HepG2 (cell line): ENCODE data around the gene TTC31. TPM values are rescaled to one million over a fixed set of nuclear protein-coding genes. Genes with fewer than 3 reads are reported as not detected.

Experiments used
- BORCS8-MEF2B ChIP-seq: sonication (generic); formaldehyde crosslinking; IDR thresholded peaks from 2 replicates; pipeline ENCODE4 v1.8.0; 2022; ENCODE audit warnings: mild to moderate bottlenecking, missing genetic modification reagents
- CENPT ChIP-seq: sonication (generic); formaldehyde crosslinking; IDR thresholded peaks from 2 replicates; pipeline ENCODE4 v1.8.0; 2022; ENCODE audit warnings: low read depth, mild to moderate bottlenecking, moderate library complexity, missing genetic modification reagents
- GATAD1 ChIP-seq: IDR thresholded peaks from 2 replicates; pipeline ENCODE4 v1.6.1; 2016; ENCODE audit warnings: missing genetic modification reagents, missing compliant biosample characterization
- JARID2 ChIP-seq: sonication (generic); formaldehyde crosslinking; IDR thresholded peaks from 2 replicates; pipeline ENCODE4 v1.8.1; 2023; ENCODE audit warnings: missing genetic modification reagents, inconsistent platforms; ENCODE audit not compliant: insufficient replicate concordance
- MTA1 ChIP-seq: sonication (generic); formaldehyde crosslinking; IDR thresholded peaks from 2 replicates; pipeline ENCODE4 v1.4.0; 2020; ENCODE audit warnings: missing genetic modification reagents, mild to moderate bottlenecking, borderline replicate concordance
- NFYB ChIP-seq: sonication (generic); formaldehyde crosslinking; IDR thresholded peaks from 2 replicates; pipeline ENCODE4 v1.4.0; 2020; ENCODE audit warnings: missing genetic modification reagents
- NR1H2 ChIP-seq: sonication (generic); formaldehyde crosslinking; IDR thresholded peaks from 2 replicates; pipeline ENCODE4 v1.8.1; 2022; ENCODE audit warnings: low read depth, missing genetic modification reagents, borderline replicate concordance
- PAX8 ChIP-seq: sonication (generic); formaldehyde crosslinking; IDR thresholded peaks from 2 replicates; pipeline ENCODE4 v1.8.0; 2022; ENCODE audit warnings: mild to moderate bottlenecking, missing genetic modification reagents, borderline replicate concordance
- POLR2G ChIP-seq: fragments of 200-400 bp; formaldehyde crosslinking; IDR thresholded peaks from 2 replicates; pipeline ENCODE4 v1.6.1; 2018; ENCODE audit warnings: mild to moderate bottlenecking, low read depth, low read length, moderate library complexity
- TP53 ChIP-seq: sonication (generic); formaldehyde crosslinking; conservative IDR thresholded peaks from 2 replicates; pipeline ENCODE4 v1.4.0; 2020; ENCODE audit warnings: missing genetic modification reagents
- ZFY ChIP-seq: sonication (generic); formaldehyde crosslinking; IDR thresholded peaks from 2 replicates; pipeline ENCODE4 v1.4.0; 2020; ENCODE audit warnings: missing genetic modification reagents
- ZNF251 ChIP-seq: sonication (generic); formaldehyde crosslinking; IDR thresholded peaks from 2 replicates; pipeline ENCODE4 v1.9.0; 2021; ENCODE audit warnings: mild to moderate bottlenecking, missing genetic modification reagents
- ZNF441 ChIP-seq: sonication (generic); formaldehyde crosslinking; IDR thresholded peaks from 2 replicates; pipeline ENCODE4 v1.7.0; 2021; ENCODE audit warnings: missing genetic modification reagents, borderline replicate concordance
- ZSCAN22 ChIP-seq: sonication (generic); formaldehyde crosslinking; IDR thresholded peaks from 2 replicates; pipeline ENCODE4 v1.4.0; 2020; ENCODE audit warnings: mild to moderate bottlenecking, missing genetic modification reagents
- polyA plus RNA-seq, 8 experiments: library from polyadenylated mRNA; depleted of rRNA in 3 of 8; stranded (reverse) in 7 of 8; unstranded in 1 of 8; fragments of >200 nt; fragmentation: Illumina TruSeq in 4 of 8; extraction: Trizol in 4 of 8; gene quantifications; 2 replicates each; pipeline versions ENCODE4 v1.2.1 to v1.2.3, GENCODE V29; 2011 to 2016; ENCODE audit warnings: low read depth in 4 of 8, missing spikeins in 1 of 8, mixed read lengths in 1 of 8; ENCODE audit not compliant: insufficient read depth in 1 of 8
- total RNA-seq, 5 experiments: library from RNA; depleted of rRNA; stranded (reverse); fragments of >200 nt; fragmentation: Illumina TruSeq; extraction: Trizol; gene quantifications; 2 replicates each; pipeline ENCODE4 v1.2.3, GENCODE V29; 2016; ENCODE audit warnings: low read depth in 1 of 5
- TF ChIP-seq, protein P1 (sequence below): IDR thresholded peaks from 2 replicates; pipeline ENCODE4 v1.6.1; 2016; ENCODE audit warnings: mild to moderate bottlenecking, missing biosample characterization, missing genetic modification reagents
- TF ChIP-seq, protein P2 (sequence below): sonication (generic); formaldehyde crosslinking; IDR thresholded peaks from 2 replicates; pipeline ENCODE4 v1.8.0; 2022; ENCODE audit warnings: missing genetic modification reagents, low read depth, mild to moderate bottlenecking, borderline replicate concordance
- TF ChIP-seq, protein P3 (sequence below): sonication (generic); formaldehyde crosslinking; IDR thresholded peaks from 2 replicates; pipeline ENCODE4 v1.8.0; 2022; ENCODE audit warnings: mild to moderate bottlenecking, missing genetic modification reagents, borderline replicate concordance
- TF ChIP-seq, protein P4 (sequence below): sonication (generic); formaldehyde crosslinking; IDR thresholded peaks from 2 replicates; pipeline ENCODE4 v1.4.0; 2020; ENCODE audit warnings: missing genetic modification reagents
- TF ChIP-seq, protein P5 (sequence below): sonication (generic); formaldehyde crosslinking; IDR thresholded peaks from 2 replicates; pipeline ENCODE4 v1.4.0; 2020; ENCODE audit warnings: missing genetic modification reagents
- TF ChIP-seq, protein P6 (sequence below): IDR thresholded peaks from 2 replicates; pipeline ENCODE4 v1.6.1; 2016

Gene TTC31
- total and polyA plus RNA-seq, 2 of the 13 experiments (the other 11 are each of a cell fraction or from before 2014, with no cell fraction given) = 28.3 to 39.5 TPM

DNA sequence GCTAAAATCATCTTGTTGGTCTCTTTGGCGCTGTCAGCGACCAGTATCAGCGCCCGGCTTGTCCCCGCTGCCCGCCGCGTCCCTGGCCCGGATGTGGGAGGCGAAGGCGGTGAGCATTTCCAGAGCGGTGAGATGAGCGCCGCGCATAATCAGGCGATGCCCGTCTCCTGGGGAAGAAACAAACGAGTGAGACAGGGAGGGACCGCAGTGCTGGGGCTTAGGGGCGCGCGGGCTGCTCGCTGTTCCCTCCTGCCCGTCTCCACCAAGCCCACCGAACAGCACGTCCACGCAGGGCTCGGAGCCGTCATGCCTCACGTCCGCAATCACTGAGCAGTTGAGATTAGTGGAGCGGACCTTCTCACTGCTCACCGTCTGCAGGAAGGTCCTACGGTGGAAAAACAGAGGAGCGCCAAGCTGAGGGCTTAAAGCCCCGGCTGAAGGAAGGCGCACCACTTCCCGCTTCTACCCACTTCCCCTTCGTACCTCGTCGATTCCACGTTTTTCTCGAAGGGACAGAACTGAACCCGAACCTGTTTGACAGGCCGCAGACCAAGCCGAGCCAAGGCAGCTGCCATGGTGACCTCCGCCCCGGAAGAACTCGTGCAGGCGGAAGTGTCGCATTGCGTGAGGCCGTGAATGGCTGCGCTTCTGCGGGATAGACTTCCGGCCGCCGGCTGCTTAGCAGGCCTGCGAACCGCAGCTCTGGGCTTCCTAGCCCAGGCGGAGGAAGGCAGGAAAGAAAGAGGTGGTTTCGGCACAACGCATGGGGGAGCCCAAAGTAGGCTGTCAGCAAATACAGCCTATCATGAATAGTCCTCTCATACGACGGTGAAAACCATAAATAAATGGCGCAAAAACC, 10.6 kb upstream of the TTC31 start, which contains the start of gene MRPL53 (continued):
- TF ChIP-seq, protein P1, sequence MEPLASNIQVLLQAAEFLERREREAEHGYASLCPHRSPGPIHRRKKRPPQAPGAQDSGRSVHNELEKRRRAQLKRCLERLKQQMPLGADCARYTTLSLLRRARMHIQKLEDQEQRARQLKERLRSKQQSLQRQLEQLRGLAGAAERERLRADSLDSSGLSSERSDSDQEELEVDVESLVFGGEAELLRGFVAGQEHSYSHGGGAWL (CRISPR knock-in tag) = peak; percentile 97; the same call in 1 of the 2 replicates
- peak; percentile 55; the same call in 1 of the 2 replicates for TF ChIP-seq ZNF441 (CRISPR knock-in tag)
- TF ChIP-seq, protein P2, sequence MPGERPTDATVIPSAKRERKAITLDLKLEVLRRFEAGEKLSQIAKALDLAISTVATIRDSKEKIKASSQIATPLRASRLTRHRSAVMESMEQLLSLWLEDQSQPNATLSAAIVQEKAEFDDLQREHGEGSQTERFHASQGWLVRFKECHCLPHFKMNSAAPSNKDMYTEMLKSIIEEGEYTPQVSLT (CRISPR knock-in tag) = peak; percentile 93; the same call in 1 of the 2 replicates
- peak; percentile 91 for TF ChIP-seq MTA1 (CRISPR knock-in tag)
- TF ChIP-seq NR1H2 (CRISPR knock-in tag) = no peak
- TF ChIP-seq PAX8 = 0 out of 2 replicates have a peak, but pooled peaks have one; percentile 86
- TF ChIP-seq TP53 (CRISPR knock-in tag) = peak; percentile 88; the same call in 1 of the 2 replicates
- TF ChIP-seq, protein P3, sequence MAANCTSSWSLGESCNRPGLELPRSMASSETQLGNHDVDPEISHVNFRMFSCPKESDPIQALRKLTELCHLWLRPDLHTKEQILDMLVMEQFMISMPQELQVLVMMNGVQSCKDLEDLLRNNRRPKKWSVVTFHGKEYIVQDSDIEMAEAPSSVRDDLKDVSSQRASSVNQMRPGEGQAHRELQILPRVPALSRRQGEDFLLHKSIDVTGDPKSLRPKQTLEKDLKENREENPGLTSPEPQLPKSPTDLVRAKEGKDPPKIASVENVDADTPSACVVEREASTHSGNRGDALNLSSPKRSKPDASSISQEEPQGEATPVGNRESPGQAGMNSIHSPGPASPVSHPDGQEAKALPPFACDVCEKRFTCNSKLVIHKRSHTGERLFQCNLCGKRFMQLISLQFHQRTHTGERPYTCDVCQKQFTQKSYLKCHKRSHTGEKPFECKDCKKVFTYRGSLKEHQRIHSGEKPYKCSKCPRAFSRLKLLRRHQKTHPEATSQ (CRISPR knock-in tag) = peak; percentile 93; the same call in 1 of the 2 replicates
- peak; percentile 44 for TF ChIP-seq JARID2 (CRISPR knock-in tag)
- TF ChIP-seq GATAD1 (CRISPR knock-in tag) = peak; percentile 99
- TF ChIP-seq, protein P4, sequence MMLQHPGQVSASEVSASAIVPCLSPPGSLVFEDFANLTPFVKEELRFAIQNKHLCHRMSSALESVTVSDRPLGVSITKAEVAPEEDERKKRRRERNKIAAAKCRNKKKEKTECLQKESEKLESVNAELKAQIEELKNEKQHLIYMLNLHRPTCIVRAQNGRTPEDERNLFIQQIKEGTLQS (CRISPR knock-in tag) = no peak
- TF ChIP-seq NFYB (CRISPR knock-in tag) = peak; percentile 77
- peak; percentile 99 for TF ChIP-seq BORCS8-MEF2B (CRISPR knock-in tag)
- TF ChIP-seq, protein P5, sequence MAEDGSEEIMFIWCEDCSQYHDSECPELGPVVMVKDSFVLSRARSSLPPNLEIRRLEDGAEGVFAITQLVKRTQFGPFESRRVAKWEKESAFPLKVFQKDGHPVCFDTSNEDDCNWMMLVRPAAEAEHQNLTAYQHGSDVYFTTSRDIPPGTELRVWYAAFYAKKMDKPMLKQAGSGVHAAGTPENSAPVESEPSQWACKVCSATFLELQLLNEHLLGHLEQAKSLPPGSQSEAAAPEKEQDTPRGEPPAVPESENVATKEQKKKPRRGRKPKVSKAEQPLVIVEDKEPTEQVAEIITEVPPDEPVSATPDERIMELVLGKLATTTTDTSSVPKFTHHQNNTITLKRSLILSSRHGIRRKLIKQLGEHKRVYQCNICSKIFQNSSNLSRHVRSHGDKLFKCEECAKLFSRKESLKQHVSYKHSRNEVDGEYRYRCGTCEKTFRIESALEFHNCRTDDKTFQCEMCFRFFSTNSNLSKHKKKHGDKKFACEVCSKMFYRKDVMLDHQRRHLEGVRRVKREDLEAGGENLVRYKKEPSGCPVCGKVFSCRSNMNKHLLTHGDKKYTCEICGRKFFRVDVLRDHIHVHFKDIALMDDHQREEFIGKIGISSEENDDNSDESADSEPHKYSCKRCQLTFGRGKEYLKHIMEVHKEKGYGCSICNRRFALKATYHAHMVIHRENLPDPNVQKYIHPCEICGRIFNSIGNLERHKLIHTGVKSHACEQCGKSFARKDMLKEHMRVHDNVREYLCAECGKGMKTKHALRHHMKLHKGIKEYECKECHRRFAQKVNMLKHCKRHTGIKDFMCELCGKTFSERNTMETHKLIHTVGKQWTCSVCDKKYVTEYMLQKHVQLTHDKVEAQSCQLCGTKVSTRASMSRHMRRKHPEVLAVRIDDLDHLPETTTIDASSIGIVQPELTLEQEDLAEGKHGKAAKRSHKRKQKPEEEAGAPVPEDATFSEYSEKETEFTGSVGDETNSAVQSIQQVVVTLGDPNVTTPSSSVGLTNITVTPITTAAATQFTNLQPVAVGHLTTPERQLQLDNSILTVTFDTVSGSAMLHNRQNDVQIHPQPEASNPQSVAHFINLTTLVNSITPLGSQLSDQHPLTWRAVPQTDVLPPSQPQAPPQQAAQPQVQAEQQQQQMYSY (CRISPR knock-in tag) = peak; percentile 46; the same call in 1 of the 2 replicates
- TF ChIP-seq ZNF251 (CRISPR knock-in tag) = peak; percentile 58; the same call in 1 of the 2 replicates
- no peak; the same call in 1 of the 2 replicates for TF ChIP-seq ZSCAN22 (CRISPR knock-in tag)
- TF ChIP-seq POLR2G = peak; percentile 100
- TF ChIP-seq CENPT = peak; percentile 82; the same call in 1 of the 2 replicates
- TF ChIP-seq, protein P6, sequence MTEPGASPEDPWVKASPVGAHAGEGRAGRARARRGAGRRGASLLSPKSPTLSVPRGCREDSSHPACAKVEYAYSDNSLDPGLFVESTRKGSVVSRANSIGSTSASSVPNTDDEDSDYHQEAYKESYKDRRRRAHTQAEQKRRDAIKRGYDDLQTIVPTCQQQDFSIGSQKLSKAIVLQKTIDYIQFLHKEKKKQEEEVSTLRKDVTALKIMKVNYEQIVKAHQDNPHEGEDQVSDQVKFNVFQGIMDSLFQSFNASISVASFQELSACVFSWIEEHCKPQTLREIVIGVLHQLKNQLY (CRISPR knock-in tag) = no peak; the same call in none of the 2 replicates
- TF ChIP-seq ZFY (CRISPR knock-in tag) = peak; percentile 99
